Hippocampal formation (tissue), 2 donors: Measurements from ENCODE around the gene SHISAL1.
"Not testable (repeated sequence)": the region's sequence is repeated elsewhere in the genome, so short reads cannot be mapped to it uniquely, and the experiment has no call there.

Source experiments
- DNase-seq, 2 donors: peaks; one replicate each; lab custom pipeline; 2025; lab: John Stamatoyannopoulos, UW

SHISAL1 gene

DNA sequence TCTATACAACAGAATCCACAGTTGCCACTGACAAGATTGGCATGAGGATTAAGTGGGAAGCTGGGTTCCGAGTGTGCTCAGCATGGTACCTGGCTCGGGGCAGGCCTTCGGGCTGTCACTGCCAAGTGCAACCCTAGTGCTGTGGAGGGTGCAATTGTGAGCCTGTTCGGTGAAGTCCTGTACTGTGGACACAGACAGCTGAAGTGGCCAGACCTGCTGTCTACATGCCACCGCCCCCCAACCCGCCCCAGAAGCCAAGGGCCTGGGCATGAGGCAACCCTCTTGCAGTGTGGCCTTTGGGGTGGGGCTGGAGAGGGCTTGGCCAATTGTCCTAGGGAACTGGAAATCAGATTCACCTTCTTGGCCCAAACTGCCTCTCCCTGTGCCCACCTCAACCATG lies 15.6 kb upstream of the SHISAL1 start:
- no peak for DNase-seq

DNA sequence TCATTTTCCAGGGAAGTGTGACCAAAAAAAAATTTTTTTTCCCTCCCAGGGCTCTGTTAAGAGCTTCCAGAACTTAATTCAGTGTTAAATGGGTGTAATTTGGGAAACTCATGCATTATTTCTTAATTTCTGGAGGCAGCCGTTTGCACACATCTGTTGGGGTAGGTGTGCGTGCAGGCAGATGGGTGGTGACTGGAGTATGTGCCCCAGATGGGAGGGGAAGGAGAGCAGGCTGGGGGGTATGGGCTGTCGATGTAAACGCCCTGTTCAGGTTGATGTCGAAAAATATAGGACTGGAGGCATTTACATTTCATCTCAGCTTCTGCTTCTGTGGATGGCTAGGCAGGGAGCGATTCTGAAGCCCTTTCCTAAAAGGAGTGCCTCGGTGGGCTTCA lies 13.7 kb upstream of the SHISAL1 start:
- no peak for DNase-seq

DNA sequence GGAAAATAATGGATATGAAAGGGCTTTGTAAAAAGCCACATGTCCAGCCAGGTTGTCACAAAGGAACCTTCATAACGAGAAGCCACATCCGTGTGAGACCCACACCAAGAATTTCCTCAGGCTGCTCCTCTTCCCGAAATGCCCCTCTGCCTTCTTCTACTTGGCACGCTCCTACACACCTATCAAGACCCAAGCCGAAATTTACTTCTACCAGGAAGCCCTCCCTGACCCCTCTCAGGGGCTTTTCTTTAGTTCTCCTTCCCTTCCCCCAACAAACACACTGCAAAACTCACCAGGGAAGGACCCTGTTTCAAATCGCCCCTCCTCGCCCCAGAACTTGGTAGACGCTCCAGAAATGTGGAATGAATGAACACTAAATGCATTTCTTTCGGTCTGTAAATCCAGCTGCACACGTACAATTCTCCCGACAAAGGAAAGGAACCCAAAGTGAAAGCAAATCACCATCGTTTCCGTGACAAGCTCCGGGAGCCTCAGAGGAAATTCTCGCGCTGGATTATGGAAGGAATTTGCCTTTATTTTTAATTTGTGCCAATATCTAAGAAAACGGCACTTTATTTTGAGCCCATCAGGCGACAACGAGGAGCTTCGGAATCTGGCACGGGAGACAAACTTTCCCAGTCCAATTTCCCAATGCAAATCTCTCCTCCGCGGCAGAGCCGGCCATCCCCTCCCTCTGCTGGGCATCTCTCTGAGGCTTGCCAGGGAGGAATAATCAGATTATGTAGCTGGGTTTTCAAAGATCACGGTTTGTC lies 13.2 kb upstream of the SHISAL1 start:
- no peak for DNase-seq

DNA sequence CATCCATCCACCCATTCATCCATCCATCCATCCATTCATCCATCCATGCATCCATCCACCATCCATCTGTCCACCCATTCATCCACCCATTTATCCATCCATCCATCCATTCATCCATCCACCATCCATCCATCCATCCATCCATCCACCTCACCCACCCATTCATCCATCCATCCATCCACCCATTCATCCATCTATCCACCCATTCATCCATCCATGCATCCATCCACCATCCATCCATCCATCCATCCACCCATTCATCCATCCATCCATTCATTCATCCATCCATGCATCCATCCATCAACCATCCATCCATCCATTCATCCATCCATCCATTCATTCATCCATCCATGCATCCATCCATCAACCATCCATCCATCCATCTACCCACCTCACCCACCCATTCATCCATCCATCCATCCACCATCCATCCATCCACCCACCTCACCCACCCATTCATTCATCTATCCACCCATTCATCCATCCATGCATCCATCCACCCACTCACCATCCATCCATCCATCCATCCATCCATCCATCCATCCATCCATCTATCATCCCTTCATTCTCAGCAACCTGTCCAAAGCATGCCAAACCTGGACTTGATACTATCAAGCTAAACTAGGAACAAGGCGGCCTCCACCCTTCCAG lies 10.5 kb upstream of the SHISAL1 start:
- DNase-seq = not testable (repeated sequence)

DNA sequence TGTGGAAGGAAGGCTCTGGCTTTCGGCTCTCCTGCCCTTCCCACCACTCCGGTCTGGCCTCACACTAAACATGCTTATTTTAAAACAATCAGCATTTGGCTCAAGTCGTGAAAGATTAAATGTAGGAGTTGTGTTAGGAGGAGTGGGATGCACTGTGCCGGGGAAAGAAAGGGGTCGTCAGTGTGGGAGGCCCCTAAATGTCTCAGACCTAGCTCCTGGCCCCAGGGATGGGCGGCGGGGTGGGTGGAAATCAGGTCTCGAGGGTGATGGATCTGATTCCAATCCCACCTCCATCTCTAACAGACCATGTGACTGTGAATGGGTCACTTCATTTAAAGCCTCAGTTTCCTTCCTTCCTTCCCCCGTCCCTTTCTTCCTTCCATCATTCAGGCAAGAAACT lies 6.9 kb upstream of the SHISAL1 start:
- no peak for DNase-seq

DNA sequence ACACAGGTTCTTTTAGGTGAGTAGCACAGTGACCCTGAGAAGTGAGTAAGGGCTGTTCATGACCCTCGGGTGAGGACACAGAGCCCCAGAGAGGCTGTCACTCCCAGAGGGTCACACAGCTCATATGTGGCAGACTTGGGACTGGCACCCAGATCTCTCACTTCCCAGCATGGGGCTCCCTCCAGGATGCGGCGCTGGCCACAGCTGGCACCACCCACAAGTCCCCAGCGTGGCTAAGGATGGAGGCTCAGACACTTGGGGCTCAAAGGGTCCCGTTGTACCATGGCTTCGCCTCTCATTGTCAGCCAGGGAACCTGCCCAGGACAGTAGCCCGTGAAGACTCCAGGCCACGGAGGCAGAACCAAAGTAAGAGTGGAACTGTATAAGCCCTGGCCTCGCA lies 6.0 kb upstream of the SHISAL1 start:
- no peak for DNase-seq

DNA sequence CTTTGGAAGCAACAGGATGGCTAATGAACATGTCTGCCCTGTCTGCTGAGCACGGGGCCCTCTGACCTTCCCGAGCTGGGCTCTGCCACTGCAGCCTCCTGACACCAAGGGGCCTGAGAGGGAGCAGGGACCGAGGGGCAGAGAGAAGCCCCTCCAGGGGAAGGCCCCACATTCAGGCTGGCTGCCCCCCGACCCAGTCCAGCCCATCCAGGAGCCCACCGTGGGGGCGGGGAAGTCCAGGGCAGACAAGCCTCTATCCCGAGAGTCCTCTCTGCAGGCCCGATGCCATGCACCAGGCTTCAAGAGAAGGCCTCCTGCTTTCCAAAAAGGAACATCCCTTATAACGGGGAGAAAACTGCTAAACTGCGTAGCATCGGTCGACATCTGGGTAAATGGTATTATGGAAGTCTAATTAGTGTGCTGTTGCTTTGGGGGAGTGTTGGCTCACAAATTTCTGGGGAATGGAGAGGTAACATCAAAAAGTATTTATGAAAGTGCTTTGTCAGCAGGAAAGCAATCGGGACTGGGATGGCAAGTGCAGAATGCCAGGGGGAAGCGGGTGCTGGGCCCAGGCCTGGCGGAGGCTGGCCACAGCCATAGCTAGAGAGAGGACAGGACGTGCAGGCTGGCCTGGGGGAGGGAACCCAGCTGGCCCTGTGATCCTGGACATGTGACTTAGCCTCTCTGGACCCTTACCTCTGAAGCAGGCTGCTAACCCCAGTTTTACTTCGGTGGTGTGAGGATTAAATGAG lies 5.3 kb upstream of the SHISAL1 start:
- no peak for DNase-seq

DNA sequence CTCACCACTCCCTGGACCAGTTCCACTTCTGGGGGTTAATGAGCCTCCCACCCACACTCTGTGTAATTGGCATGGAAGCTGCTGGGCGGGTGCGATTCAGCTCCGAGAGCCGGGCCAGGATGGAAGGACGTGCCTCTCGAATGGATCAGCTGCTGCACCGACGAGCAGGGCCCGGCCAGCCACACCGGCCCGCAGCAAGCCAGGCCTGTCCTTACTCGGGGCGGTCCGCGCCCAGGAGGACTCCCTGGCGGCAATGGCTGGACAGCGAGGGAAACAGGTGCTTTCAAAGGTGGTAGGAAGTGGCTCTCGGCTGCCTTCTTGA lies 4.3 kb upstream of the SHISAL1 start:
- DNase-seq = no peak

DNA sequence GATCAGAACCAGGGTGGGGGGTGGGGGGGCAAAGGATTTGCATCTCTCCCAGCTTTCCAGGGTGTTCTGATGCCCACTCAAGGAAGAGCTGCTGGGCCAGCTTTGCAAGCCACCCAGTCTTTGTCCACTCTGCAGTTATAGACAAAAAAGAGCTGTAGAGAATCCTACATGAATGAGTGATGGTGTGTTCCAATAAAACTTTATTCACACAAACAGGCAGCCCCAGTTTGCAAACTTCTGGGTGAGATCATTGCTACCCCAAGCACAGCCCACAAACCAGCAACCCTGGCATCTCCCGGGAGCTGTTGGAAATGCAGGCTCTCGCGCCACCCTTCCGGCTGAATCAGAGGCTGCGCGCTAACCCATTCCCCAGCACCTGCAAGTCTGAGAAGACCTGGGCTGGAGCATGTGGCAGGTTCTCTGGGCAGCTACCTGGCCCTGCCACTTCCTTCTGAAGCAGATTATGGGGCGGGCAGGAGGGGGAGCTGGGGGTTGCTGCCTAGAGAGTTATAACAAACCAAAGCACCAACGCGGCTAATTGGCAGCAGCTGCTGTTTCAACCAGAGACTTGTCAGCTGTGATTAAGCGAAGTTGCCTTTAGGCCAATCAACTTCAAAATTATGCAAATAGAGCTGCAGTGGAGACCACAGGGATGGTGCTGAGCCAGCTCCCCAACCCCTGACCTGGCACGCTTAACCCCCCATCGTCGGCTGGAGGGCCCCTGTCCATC lies 3.8 kb upstream of the SHISAL1 start:
- DNase-seq = no peak

DNA sequence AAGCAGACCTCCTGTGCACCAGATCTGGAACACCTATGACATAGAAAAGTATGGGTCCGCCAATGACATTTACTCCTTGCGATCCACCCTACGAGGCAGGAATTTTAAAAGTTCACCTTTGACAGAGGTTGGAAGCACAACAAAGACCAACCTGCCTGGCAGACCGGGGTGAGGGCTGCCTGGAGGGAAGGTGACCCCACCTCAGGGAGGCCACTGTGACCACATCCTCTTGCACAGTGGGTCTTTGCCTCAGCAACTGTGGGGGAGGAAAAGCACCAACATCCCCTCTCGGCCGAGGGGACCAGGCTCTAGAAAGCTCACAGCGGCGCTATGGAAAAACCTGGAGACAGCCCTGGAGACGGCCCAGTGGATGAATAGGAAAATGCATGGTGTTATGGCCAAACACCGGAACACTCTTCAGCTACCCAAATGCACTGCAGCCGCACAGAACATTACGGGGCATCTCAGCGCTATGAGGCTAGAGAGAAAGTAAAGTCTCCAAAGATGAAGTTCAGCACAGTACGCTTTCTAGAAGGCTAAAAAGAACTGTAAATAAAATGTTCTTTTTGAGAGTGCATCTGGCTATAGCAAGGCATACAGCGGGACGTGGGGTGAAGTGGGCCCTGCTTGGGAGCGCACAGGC lies 1.8 kb upstream of the SHISAL1 start:
- DNase-seq = no peak

DNA sequence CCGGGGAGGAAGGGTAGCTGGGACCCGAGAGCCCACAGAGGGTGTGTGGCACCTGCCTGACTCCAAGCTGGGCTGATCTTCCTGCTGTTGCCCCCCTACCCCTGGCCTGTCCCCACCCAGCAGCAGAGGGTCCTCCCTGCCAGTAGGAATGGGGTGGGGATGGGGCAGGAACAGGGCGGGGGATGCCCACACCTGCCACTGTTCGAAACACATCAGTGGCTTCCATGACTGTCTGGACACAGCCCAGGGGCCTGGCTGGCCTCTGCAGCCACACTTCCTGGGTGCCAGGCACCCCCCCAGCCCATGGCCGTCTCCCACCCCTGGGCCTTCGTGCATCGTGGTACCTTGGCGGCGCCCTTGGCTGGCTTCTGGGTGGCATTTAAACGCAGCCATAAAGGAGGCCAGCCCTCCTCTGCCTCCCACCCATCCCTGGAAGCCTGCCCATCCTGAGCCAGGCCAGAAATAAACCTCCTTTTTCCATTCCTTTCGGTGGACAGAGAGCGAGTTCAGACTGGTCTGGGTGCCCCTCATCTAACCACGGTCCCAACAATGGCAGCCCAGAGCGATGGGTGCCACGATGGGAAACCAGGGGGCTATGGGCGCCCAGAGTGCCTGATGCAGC lies 745 bp upstream of the SHISAL1 start:
- DNase-seq = no peak

DNA sequence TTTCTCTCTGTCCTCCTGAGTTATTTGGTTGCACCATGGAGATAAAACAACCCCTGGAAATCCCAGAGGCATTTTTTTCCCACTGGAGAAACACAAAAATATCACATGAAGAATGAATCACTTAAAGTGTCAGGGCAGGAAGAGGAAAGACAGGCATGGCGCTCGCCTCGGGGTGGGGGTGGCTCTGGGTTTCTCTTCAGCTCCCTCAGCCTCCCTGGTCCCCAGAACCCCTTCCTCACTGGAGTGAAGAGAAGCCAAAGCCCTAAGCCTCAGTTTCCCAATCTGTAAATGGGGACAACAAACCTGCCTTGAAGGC lies 938 bp downstream of the SHISAL1 start:
- DNase-seq = no peak

DNA sequence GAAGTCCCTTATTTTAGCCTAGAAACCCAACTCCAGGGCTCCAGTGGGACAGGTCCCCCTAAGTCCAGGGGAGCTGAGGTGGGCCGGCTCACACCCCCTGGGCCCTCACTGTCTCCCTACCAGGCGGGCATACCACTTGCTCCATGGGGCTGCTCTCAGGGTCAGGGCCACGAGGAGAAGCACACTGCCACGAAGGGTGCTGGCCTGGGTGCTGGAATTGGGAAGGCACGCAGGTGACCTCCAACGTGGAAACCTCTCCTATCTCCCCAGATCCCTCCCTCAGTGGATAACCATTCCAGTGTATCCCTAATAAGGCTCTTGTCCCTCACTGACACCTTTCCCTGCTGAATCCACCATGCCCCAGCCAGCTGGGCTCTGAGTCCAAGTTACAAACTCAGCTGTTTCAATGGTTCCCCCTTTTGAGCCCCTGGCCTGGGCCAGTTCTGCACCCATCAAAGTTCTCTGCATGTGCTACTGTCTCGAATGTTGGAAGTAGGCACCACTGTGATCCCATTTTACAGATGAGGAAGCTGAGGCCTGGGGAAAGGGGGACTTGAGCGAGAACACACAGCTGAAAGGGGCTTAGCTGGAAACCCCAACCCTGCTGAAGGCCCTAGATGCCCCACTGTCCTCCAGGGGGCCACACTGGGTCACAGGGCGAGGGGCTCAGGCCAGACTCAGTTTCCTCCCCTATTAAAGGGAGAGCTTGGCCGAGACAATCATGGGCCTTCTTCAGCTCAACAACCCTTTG lies 1.5 kb downstream of the SHISAL1 start:
- DNase-seq = no peak

DNA sequence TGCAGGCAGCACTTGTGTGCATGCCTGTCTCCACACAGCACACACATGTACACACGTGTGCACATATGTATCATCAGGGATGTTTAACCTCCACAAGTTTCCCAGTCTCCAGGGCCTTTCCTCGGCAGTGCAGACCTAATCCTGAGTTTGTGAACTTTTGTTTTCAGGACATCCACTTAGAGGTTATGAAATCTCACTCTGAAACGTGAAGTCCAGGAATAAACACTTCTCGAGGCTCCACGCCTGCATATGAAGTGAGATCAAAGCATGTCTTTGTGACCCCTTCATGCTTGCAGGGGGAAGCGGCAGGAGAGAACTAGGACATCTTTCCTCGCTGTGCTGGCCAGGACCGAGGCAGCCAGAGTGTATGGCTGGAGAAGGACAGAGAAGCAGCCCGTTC lies 3.1 kb downstream of the SHISAL1 start:
- no peak for DNase-seq

DNA sequence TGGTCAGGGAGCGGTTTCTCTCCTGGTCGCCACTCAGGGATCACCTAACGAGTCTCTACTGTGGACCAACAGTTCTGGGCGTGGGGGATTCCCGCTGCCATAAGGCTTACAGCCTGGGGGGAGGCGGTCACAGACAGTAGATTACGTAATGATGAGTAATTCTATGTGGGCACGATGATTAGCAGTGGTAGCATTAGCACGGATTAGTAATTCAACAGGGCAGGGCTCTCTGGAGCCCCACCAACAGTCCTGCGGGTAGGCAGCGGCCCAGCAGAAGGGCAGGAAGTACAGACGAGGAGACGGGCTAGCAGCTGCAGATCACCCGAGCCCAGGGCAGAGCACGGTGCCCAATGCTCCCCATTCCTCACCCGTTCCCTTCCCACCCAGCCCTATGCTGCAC lies 3.6 kb downstream of the SHISAL1 start:
- DNase-seq = no peak

DNA sequence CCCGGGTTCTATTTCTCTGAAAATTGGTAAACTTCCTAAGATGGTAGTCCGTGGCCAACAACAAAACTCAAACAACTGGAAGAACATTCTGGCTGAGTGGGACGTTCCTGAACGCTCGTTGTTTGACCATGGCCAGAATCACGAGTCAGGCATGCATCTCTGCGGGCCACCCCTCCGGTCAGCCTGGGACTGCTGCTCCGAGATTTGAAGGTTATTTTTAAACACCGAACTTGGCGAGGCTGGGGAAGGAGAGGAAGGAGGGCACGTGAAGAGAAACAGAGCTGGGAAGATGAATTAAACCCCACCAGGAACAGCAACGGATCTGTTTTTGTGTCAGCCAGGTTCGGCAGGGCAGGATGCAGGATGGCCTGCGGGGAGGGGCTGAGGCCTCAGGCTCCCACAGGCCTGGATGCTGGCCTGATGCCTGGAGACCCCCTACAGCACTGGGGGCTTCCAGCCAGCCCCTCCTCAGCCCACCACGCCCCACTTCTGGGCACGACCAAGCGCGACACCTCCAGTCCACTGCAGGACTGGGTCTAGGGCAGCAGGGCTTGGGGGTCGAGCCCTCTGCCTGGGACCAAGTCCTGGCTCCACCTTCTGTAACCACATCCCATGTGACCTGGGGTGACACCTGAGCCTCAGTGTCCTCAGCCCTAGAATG lies 5.1 kb downstream of the SHISAL1 start:
- no peak for DNase-seq

DNA sequence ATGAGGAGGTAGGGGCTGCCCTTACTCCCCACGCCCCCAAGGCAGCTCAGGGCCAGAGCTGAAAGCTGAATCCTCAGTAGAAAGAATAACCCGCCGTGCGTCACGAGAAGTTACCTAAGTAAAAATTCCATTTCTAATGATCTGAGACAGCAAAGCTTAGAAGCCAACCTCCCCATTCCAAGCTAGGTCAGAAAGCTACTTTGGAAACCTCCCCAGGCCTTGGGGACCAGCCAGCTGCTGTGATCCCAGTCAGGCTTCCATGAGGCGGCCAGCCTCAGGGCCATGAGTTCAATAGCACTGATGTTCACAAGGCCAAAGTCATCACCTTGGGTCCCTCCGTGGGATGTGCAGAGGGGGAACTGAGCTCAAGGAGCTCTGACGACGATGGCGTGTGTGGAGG lies 6.9 kb downstream of the SHISAL1 start:
- no peak for DNase-seq

DNA sequence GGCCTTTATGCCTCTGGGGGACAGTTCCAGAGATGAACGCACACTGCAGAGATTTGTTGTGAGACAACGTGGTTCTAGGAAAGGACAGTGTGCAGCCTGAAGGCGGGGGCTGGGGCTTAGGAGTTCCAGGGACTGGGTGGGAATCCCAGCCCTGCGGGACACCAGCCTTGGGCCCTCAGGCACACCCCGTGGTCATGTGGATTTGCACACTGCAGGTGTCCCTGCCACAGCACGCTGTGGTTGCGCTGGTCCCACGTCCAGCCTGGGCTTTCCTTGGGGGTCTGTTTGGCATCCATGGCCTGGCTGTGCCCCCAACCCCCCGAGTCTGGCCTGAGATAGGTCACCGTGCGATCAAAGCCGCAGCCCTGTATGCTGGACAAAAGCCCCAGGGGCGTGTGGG lies 7.3 kb downstream of the SHISAL1 start:
- DNase-seq = no peak

DNA sequence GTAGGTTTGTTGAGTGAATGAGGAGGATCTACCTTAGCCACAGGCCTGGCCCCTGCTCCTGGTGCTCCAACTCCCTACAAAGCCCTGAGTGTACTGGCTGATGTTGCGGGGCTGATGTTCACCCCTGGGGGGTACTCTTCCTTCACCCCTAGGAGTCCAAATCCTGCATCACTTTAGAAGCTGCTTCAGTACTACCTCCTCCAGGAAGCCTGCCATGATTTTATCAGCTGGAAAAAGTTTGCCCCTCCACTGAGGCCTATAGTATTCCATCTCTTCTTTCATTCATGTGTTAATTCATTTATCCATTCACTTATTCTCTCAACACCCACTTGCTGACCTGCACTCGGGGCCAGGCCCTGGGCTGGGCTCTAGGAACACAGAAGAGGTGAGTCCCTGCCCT lies 7.8 kb downstream of the SHISAL1 start:
- DNase-seq = no peak

DNA sequence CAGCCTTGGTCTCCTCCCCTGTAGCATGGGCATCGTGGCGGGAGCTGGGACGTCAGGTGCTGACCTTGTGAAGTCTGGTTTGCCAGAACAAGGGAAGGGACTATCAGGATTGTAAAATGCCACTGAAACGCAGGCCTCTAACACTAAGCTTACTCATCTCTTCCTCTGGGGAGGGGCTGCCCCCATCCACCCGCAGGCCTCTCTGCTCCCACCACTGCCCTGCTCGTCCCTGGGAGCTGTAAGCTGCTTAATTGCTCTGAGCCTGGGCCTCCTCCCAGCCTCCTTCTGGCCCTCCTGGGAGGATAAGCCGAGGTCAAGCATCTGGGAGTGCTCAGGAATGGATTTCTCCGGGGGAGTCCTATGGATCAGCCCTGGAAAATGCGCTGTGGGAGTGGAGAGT lies 8.4 kb downstream of the SHISAL1 start:
- no peak for DNase-seq

DNA sequence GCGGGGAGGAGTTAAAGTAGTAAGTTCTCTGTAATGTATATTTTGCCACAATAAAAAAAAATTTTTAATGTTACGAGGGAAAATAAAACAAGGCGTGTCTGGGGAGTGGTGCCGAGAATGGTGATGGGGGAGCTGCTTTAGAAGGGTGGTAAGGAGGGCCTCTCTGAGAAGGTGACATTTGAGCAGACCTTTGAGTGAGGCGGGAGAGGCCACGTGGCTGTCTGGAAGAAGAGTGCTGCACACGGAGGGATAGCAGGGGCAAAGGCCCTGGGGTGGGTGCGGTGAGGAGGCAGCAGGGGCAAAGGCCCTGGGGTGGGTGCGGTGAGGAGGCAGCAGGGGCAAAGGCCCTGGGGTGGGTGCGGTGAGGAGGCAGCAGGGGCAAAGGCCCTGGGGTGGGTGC lies 10.4 kb downstream of the SHISAL1 start:
- DNase-seq = not testable (repeated sequence)
